BE2C (cell line): ENCODE measurements around the gene AFDN.
"Not testable (repeated sequence)": the region's sequence is repeated elsewhere in the genome, so short reads cannot be mapped to it uniquely, and the experiment has no call there.

Experiments
- DNase-seq: peaks from one replicate; pipeline ENCODE4 v3.0.0-alpha.2; 2020
- H3K27me3 ChIP-seq: fragments of 250-450 bp; sonication (Bioruptor Pico); 2 replicates; pipeline ENCODE4 v1.5.1; 2020; ENCODE audit warnings: mild to moderate bottlenecking
- H3K36me3 ChIP-seq: fragments of 250-450 bp; sonication (Bioruptor Pico); 2 replicates; pipeline ENCODE4 v1.5.1; 2020; ENCODE audit warnings: mild to moderate bottlenecking
- H3K4me1 ChIP-seq: fragments of 250-450 bp; sonication (Bioruptor Pico); 2 replicates; pipeline ENCODE4 v1.5.1; 2020
- H3K4me3 ChIP-seq: 2 replicates; pipeline ENCODE4 v1.5.1; 2011; ENCODE audit warnings: low read depth, low read length
- H3K9me3 ChIP-seq: fragments of 250-450 bp; sonication (Bioruptor Pico); 2 replicates; pipeline ENCODE4 v1.5.1; 2020
- TF ChIP-seq, protein P1 (sequence below): IDR thresholded peaks from 2 replicates; pipeline ENCODE4 v1.5.1; 2012; ENCODE audit warnings: mild to moderate bottlenecking, low read depth, low read length

Gene AFDN

DNA sequence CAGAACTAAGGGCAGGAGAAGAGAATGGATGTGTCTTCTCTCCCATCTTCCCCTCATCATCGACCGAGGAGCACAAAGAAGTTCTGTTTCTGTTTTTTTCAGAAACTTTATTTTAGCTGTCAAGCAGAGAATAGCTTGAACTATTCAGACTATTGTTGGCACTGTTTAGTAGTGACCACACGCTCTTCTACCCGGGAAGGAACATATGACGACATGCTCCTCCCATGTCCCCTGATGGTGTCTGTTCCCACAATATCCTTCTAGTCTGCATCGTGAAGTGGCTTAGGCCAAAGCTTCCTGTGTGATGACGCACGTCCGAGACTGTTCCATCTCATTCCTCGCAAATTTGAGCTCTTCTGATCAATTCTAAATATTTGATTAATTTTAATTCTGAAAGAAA is 143.5 kb downstream of the AFDN start:
- H3K36me3 ChIP-seq = peaks cover 7% of the 10 kb centered on the region; the same call in 1 of the 2 replicates

GRCh38 chr6:167972193-167972592 is 145.5 kb downstream of the AFDN start:
- no peak for DNase-seq
- Histone ChIP-seq H3K4me3 (no peak overlapping the region), H3K27me3 (no peaks in the 10 kb centered on the region), H3K36me3 (peaks cover 4% of the 10 kb centered on the region; the same call in 1 of the 2 replicates), H3K9me3 (no peaks in the 10 kb centered on the region), H3K4me1 (no peaks in the 10 kb centered on the region)
- TF ChIP-seq, protein P1, sequence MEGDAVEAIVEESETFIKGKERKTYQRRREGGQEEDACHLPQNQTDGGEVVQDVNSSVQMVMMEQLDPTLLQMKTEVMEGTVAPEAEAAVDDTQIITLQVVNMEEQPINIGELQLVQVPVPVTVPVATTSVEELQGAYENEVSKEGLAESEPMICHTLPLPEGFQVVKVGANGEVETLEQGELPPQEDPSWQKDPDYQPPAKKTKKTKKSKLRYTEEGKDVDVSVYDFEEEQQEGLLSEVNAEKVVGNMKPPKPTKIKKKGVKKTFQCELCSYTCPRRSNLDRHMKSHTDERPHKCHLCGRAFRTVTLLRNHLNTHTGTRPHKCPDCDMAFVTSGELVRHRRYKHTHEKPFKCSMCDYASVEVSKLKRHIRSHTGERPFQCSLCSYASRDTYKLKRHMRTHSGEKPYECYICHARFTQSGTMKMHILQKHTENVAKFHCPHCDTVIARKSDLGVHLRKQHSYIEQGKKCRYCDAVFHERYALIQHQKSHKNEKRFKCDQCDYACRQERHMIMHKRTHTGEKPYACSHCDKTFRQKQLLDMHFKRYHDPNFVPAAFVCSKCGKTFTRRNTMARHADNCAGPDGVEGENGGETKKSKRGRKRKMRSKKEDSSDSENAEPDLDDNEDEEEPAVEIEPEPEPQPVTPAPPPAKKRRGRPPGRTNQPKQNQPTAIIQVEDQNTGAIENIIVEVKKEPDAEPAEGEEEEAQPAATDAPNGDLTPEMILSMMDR = no peak

More for the DNA sequence above, 143.5 kb downstream of the AFDN start:
- no peak overlapping the region for H3K4me3 ChIP-seq
- no peaks in the 10 kb centered on the region for H3K9me3 ChIP-seq
- TF ChIP-seq, protein P1 = no peak
- H3K27me3 ChIP-seq = no peaks in the 10 kb centered on the region
- H3K4me1 ChIP-seq = no peaks in the 10 kb centered on the region
- no peak for DNase-seq

- no peak for DNase-seq
- Histone ChIP-seq H3K9me3 (no peaks in the 10 kb centered on the region), H3K36me3 (no peaks in the 10 kb centered on the region; the same call in 1 of the 2 replicates), H3K27me3 (no peaks in the 10 kb centered on the region), H3K4me1 (no peaks in the 10 kb centered on the region), H3K4me3 (no peak overlapping the region)
- TF ChIP-seq, protein P1 = no peak
Measured at GRCh38 chr6:167973148-167973885, 146.6 kb downstream of the AFDN start.

DNA sequence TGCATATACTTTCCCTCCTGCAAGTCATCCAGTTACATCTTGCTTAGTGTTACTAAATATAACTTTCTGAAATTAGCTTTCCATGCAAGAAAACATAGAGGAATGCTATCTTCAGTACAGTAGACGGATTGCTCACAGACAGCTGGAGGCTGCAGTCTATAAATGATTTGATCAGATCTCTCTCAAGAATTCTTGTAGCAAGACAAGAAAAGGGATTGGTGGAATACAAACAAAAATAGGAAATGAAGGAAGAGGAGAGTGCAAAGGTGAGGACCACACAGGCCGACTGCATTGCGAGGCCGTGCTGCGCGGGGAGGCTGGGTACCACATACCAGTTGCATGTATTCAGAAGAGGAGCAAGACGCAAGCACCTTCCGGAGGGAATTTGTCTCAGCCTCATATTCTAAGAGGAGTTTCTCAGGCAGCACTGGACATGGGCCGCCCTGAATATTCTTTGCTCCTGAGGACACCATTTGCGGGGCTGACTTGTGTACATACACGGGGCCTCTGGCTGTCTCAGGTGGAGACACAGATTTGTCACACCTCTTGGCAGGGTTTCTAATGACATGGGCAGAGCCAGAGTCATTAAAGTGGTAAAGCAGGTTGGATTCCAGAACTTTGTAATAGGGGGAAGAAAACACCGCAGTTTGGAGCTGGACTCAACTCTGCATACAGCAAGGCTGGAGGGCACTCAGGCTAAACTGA is 148.1 kb downstream of the AFDN start:
- Histone ChIP-seq H3K4me1 (no peaks in the 10 kb centered on the region), H3K4me3 (no peak overlapping the region), H3K27me3 (no peaks in the 10 kb centered on the region), H3K9me3 (no peaks in the 10 kb centered on the region), H3K36me3 (no peaks in the 10 kb centered on the region; the same call in 1 of the 2 replicates)
- no peak for DNase-seq
- TF ChIP-seq, protein P1 = no peak

DNA sequence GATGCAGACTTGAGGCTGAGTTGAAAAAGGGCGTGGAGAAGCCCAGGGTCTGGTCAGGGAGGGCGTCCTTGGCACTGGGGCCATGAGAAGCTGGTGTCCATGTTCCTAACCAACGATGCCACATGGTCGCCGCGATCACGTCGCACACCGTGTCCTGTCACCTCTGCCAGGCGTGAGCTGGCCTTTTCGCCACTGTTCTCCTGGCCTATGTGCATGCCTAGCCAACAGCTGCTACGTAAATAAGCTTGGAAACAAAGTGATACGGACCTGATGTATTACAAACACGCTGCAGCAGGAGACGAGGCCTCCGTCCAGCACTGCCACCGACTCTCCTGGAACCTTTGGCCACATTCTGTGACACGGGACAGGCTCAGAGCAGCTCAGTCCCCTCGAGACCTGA is 148.7 kb downstream of the AFDN start:
- TF ChIP-seq, protein P1 = no peak
- no peak overlapping the region for H3K4me3 ChIP-seq

GRCh38 chr6:167976116-167976657 is 149.5 kb downstream of the AFDN start:
- H3K4me1 ChIP-seq, H3K4me3 ChIP-seq, H3K36me3 ChIP-seq, DNase-seq, H3K27me3 ChIP-seq, H3K9me3 ChIP-seq: not testable (repeated sequence)

More for the DNA sequence above, 148.7 kb downstream of the AFDN start:
- no peaks in the 10 kb centered on the region for H3K27me3 ChIP-seq
- no peaks in the 10 kb centered on the region; the same call in 1 of the 2 replicates for H3K36me3 ChIP-seq
- H3K9me3 ChIP-seq = no peaks in the 10 kb centered on the region
- no peak for DNase-seq
- H3K4me1 ChIP-seq = no peaks in the 10 kb centered on the region
